Thyroid gland (tissue), 4 donors: ENCODE data around the gene ENSA.

Experiments used
- CTCF ChIP-seq, 6 experiments: fragments of 200-600 bp in 3 of 6; fragments of 450-650 bp in 3 of 6; sonication (generic) in 3 of 6; IDR thresholded peaks; one replicate each; pipeline ENCODE4 v1.5.1; 2016 to 2019; ENCODE audit warnings: antibody characterized with exemption in 6 of 6, mild to moderate bottlenecking in 2 of 6, inconsistent platforms in 1 of 6, moderate library complexity in 1 of 6
- POLR2A ChIP-seq, 2 donors: fragments of 450-650 bp; IDR thresholded peaks; one replicate each; pipeline ENCODE4 v1.6.1; 2017; ENCODE audit warnings: antibody characterized with exemption in 2 of 2, mild to moderate bottlenecking in 2 of 2, moderate library complexity in 1 of 2

GRCh38 chr1:150612014-150612345 lies 17.4 kb downstream of the ENSA start:
- no peak for TF ChIP-seq POLR2A (IDR thresholded peaks at IDR 0.05)
- no peak for TF ChIP-seq CTCF (IDR thresholded peaks at IDR 0.05)
